GM12872 (cell line): ENCODE data around the gene ABTB2.

Source experiments
- CTCF ChIP-seq: IDR thresholded peaks from 3 replicates; pipeline ENCODE4 v1.5.1; 2011; ENCODE audit warnings: low read depth, mild to moderate bottlenecking, low read length, moderate library complexity; ENCODE audit not compliant: insufficient read depth

The ABTB2 gene

DNA sequence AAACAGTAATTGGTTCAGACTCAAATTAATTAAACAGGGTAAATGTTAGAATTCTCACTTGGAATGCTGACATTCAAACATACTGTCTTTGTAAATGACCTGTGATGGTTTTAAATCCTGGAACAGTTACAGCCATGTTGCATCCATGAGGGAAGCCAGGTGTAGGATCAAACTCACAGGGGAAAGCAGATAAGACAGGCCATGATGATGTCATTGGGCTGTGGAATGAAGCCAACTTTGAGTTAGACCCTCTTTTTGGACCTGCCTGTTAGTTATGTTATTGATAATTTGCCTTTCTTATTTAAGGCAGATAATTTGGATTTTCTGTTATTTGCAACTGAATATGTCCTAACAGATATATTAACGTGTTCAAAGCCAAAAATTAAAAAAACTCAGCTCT lies 39.3 kb upstream of the ABTB2 start:
- TF ChIP-seq CTCF, result no peak

DNA sequence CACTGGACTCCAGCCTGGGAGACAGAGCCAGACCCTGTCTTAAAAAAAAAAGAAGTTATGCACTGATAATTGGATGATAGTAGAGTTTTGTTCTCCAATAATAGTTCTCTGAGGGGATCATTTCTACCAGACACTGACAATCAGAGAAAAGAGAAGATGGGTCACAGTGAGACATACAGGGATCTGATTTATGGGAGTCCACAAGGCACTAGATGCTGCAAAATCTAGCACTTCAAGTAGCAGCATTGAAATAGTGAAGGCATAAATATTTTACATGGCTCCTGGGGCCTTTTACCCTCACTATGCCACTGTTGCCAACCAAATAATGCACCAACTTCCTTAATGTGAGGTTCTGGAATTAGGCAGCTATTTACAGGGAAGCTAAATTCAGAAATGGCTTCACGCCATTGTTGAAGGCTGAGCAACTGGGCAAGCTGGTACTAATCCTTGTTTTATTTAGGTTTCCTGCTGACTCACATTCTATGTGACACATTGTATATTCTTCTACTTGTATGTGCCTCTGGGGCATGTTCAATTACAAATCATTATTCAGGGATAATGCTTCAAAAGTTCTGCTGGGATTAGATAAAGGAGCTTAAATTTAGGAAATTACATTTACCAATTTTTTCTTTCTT lies 38.2 kb upstream of the ABTB2 start:
- TF ChIP-seq CTCF, result no peak

DNA sequence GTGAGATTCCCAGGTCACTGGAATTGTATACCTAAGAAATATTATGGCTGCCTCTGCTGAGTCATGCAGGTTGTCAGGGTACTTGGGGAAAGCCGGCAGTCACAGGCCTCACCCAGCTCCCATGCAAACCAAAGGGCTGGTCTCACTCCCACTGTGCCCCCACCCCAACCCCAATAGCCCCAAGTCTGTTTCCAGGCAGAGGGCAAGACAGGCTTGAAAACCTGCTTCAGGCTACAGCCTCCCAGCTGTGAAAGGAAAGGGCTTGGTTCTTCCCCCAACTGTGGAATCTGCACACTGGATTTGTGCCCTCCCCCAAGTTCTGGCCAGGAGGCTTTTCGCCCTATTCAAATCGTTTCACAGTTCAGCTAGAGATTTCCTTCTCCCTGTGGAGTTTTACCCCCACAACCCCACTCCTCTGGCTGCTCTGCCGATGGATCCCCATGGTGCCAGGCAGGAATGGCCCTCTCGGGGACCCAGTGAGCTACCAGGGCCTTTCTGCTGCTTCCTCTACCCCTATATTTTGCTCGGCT lies 37.0 kb upstream of the ABTB2 start:
- TF ChIP-seq CTCF, result no peak

GRCh38 chr11:34387653-34388052 lies 29.8 kb upstream of the ABTB2 start:
- TF ChIP-seq CTCF, result no peak

GRCh38 chr11:34382532-34383276 lies 24.9 kb upstream of the ABTB2 start:
- no peak for TF ChIP-seq CTCF

GRCh38 chr11:34381775-34382174 lies 24.0 kb upstream of the ABTB2 start:
- no peak for TF ChIP-seq CTCF

GRCh38 chr11:34380696-34381095 lies 22.9 kb upstream of the ABTB2 start:
- TF ChIP-seq CTCF, result no peak
